ENCODE measurements around the gene TRAP1. TPM values are rescaled to one million over a fixed set of nuclear protein-coding genes. Genes with fewer than 3 reads are reported as not detected.
A peak's percentile ranks its signal among the peaks of the same experiment; 100 is the strongest.

TRAP1 gene
- polyA plus RNA-seq, 4 donors, result 25.5 to 89.2 (median 64.5) TPM

DNA sequence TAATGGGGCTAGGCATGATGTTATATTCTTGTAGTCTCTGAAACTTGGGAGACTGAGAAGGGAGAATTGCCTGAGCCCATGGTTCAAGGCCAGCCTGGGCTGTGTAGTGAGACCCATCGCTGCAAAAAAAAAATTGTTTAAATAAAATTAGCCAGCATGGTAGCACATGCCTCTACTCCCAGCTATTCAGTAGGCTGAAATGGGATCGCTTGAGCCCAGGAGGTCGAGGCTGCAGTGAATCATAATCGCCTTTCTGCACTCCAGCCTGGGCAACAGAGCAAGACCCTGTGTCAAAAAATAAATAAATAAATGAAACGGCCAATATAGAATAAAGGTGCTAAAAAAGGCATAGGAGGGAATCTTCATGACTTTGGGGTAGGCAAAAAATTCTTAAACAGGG is 92.0 kb downstream of the TRAP1 start:
- no peak overlapping the region for H3K4me3 ChIP-seq (ENCODE audit: low read depth in 1 of 3, low read length in 3 of 3)
- DNase-seq (no peak), FAIRE-seq (no peak)
- H3K9me3 ChIP-seq (ENCODE audit: control insufficient read depth in 2 of 2, insufficient read depth in 1 of 2, low read depth in 1 of 2, low read length in 1 of 2), result no peaks in the 10 kb centered on the region
- peak overlapping the region in 1 of 3 donors; percentile 60 for H3K27ac ChIP-seq (ENCODE audit: low read depth in 1 of 3, low read length in 2 of 3)
- peaks cover 0 to 3% (median 0%) of the 10 kb centered on the region in 3 donors for H3K36me3 ChIP-seq (ENCODE audit: control insufficient read depth in 3 of 3, insufficient read depth in 2 of 3, low read depth in 1 of 3, low read length in 3 of 3)
- 91 to 94% (median 91%) methylated on average over 5 of the region's 5 CpGs for WGBS, 3 donors
- H3K27me3 ChIP-seq (ENCODE audit: control insufficient read depth in 3 of 3, insufficient read depth in 3 of 3, low read length in 3 of 3), result no peaks in the 10 kb centered on the region
- no peaks in the 10 kb centered on the region for H3K4me1 ChIP-seq (ENCODE audit: control insufficient read depth in 3 of 3, insufficient read depth in 2 of 3, low read depth in 1 of 3, low read length in 2 of 3)

DNA sequence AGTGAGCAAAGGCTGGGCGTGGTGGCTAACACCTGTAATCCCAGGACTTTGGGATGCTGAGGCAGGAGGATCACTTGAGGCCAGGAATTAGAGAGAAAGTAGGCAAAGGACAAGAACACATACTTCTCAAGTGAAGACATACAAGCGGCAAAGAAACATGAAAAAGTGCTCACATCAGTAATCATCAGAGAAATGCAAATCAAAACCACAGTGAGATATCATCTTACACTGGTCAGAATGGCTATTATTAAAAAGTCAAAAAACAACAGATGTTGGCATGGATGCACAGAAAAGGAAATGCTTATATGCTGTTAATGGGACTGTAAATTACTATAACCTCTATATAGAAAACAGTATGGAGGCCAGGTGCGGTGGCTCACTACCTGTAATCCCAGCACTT is 93.7 kb downstream of the TRAP1 start:
- Histone ChIP-seq H3K9me3 (ENCODE audit: control insufficient read depth in 2 of 2, insufficient read depth in 1 of 2, low read depth in 1 of 2, low read length in 1 of 2) (no peaks in the 10 kb centered on the region), H3K4me3 (ENCODE audit: low read depth in 1 of 3, low read length in 3 of 3) (no peak overlapping the region), H3K27ac (ENCODE audit: low read depth in 1 of 3, low read length in 2 of 3) (no peak overlapping the region), H3K36me3 (ENCODE audit: control insufficient read depth in 3 of 3, insufficient read depth in 2 of 3, low read depth in 1 of 3, low read length in 3 of 3) (peaks cover 0 to 11% (median 0%) of the 10 kb centered on the region in 3 donors), H3K27me3 (ENCODE audit: control insufficient read depth in 3 of 3, insufficient read depth in 3 of 3, low read length in 3 of 3) (no peaks in the 10 kb centered on the region), H3K4me1 (ENCODE audit: control insufficient read depth in 3 of 3, insufficient read depth in 2 of 3, low read depth in 1 of 3, low read length in 2 of 3) (no peaks in the 10 kb centered on the region)
- no peak for DNase-seq
- 80 to 89% (median 83%) methylated on average over 3 of the region's 3 CpGs for WGBS, 3 donors
- FAIRE-seq, result no peak

DNA sequence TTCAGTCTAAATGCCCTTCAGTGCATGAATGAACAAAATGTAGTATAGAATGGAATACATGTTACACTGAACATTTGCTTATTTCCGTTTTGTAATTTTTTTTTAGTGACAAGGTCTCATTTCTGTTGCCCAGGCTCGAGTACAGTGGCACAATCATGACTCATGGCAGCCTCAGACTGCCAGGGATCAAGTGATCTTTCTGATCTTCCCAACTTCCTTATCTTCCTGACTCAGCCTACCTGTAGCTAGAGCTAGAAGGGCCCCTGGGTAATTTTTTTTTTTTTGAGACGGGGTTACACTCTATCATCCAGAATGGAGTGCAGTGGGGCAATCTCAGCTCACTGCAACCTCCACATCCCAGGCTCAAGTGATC is 98.6 kb downstream of the TRAP1 start:
- H3K4me1 ChIP-seq (ENCODE audit: control insufficient read depth in 3 of 3, insufficient read depth in 2 of 3, low read depth in 1 of 3, low read length in 2 of 3), result peaks cover 0 to 1% (median 0%) of the 10 kb centered on the region in 3 donors
- H3K4me3 ChIP-seq (ENCODE audit: low read depth in 1 of 3, low read length in 3 of 3), result no peak overlapping the region
- no peaks in the 10 kb centered on the region for H3K27me3 ChIP-seq (ENCODE audit: control insufficient read depth in 3 of 3, insufficient read depth in 3 of 3, low read length in 3 of 3)
- DNase-seq, result peak in 1 of 2 donors; percentile 66
- no peaks in the 10 kb centered on the region for H3K9me3 ChIP-seq (ENCODE audit: control insufficient read depth in 2 of 2, insufficient read depth in 1 of 2, low read depth in 1 of 2, low read length in 1 of 2)
- peaks cover 0 to 14% (median 2%) of the 10 kb centered on the region in 3 donors for H3K36me3 ChIP-seq (ENCODE audit: control insufficient read depth in 3 of 3, insufficient read depth in 2 of 3, low read depth in 1 of 3, low read length in 3 of 3)
- no peak overlapping the region for H3K27ac ChIP-seq (ENCODE audit: low read depth in 1 of 3, low read length in 2 of 3)
- 38 to 63% (median 40%) methylated on average over 3 of the region's 3 CpGs for WGBS, 3 donors
- FAIRE-seq, result no peak

DNA sequence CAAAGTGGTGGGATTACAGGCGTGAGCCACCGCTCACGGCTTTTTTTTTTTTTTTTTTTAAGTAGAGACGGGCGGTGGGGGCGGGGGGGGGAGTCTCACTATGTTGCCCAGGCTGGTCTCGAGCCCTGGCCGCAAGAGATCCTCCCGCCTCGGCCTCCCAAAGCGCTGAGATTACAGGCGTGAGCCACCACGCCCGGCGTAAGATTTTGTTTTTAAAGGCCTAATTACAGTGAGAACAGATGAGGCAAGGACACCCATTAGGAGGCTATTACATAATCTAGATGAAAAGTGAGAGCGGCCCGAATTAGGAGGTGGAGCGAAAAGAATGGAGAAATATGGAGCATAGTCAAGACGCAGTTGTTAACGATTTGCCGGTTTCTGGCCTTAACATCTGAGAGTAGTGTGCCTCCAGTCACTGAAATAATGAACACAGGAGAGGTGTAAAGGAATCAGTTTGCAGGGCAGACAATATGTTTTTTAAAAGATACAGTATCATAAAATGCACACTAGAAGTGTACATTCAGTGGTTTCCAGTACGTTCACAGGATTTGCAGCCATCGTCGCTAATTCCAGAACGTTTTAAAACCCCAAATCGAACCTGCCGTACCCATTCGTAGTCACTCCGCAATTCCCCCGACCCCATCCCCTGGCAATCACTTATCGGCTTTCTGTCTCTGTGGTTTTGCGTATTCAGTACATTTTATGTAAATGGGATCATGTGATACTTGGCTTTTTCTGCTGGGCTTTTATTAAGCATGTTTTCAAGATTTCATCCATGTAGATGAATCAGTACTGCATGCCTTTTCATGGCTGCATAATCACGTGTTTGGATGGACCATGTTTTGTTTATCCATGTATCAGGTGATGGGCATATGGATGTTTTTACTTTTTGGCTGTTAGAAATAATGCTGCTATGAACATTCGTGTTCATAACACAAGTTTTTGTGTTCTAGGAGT is 104.5 kb downstream of the TRAP1 start:
- H3K27ac ChIP-seq (ENCODE audit: low read depth in 1 of 3, low read length in 2 of 3), result no peak overlapping the region

DNA sequence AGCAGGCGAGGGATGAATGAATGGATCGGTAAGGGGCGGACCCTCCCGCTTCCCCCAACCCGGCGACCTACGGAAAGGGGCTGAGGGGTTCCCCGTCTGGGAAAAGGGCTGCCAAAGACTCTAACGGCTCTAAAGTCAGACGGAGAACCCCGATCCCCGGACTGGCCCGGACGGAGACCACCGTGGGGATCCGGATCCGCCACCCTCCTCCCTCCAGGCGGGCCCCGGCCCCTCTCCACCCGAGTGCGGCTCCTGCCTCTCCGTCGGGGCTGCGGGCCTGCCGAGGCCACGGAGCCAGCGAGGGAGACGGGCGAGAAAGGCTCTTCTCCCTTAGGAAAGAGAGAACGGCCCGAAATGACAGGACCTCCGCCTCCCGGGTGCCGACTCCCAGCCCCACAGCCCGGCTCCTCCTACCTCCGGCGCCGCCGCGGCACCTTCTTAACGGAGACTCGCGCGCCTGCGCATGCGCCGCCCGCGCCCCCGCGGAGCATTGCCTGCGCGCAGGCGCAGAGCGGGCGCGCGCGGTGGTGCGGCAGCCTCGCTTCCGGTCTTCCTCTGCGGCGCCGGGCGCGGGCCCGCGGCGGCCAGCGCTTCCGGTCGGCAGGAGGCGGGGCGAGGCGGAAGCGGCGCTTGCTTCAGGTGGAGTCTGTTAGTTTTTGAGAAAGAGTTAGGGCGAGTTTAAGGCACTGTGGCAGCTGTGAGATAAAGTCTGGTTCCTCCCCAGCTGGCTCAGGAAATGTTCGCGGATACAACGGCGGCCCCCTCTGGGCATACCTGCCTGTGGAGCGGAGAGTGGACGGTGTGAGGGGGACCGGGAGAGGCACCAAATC is 106.0 kb downstream of the TRAP1 start, which contains the start of gene SLX4:
Gene SLX4 (minus strand): TSS at position 461 of the 830 bp plus-strand sequence. CDS start 2,642 bp downstream, outside the sequence.
- FAIRE-seq (no peak), DNase-seq (peak; percentile 94 to 97)
- 0% methylated on average over 82 to 86 of the region's 86 CpGs for whole genome bisulfite sequencing, 3 donors
- no peaks in the 10 kb centered on the region for H3K27me3 ChIP-seq (ENCODE audit: control insufficient read depth in 3 of 3, insufficient read depth in 3 of 3, low read length in 3 of 3)
- H3K4me1 ChIP-seq (ENCODE audit: control insufficient read depth in 3 of 3, insufficient read depth in 2 of 3, low read depth in 1 of 3, low read length in 2 of 3), result peaks cover 0 to 19% (median 1%) of the 10 kb centered on the region in 3 donors
- peaks cover 0 to 10% (median 0%) of the 10 kb centered on the region in 3 donors for H3K36me3 ChIP-seq (ENCODE audit: control insufficient read depth in 3 of 3, insufficient read depth in 2 of 3, low read depth in 1 of 3, low read length in 3 of 3)
- H3K27ac ChIP-seq (ENCODE audit: low read depth in 1 of 3, low read length in 2 of 3), result peak within 1 kb of the TSS; percentile 84 to 91 (median 85)
- peak within 1 kb of the TSS; percentile 93 to 98 (median 97) for H3K4me3 ChIP-seq (ENCODE audit: low read depth in 1 of 3, low read length in 3 of 3)
- no peaks in the 10 kb centered on the region for H3K9me3 ChIP-seq (ENCODE audit: control insufficient read depth in 2 of 2, insufficient read depth in 1 of 2, low read depth in 1 of 2, low read length in 1 of 2)

More for the DNA sequence above, 104.5 kb downstream of the TRAP1 start:
- H3K27me3 ChIP-seq (ENCODE audit: control insufficient read depth in 3 of 3, insufficient read depth in 3 of 3, low read length in 3 of 3), result no peaks in the 10 kb centered on the region
- 67 to 77% (median 68%) methylated on average over 34 of the region's 34 CpGs for WGBS, 3 donors
- DNase-seq (no peak), FAIRE-seq (no peak)
- peaks cover 0 to 8% (median 2%) of the 10 kb centered on the region in 3 donors for H3K36me3 ChIP-seq (ENCODE audit: control insufficient read depth in 3 of 3, insufficient read depth in 2 of 3, low read depth in 1 of 3, low read length in 3 of 3)
- H3K9me3 ChIP-seq (ENCODE audit: control insufficient read depth in 2 of 2, insufficient read depth in 1 of 2, low read depth in 1 of 2, low read length in 1 of 2), result no peaks in the 10 kb centered on the region
- peaks cover 0 to 19% (median 1%) of the 10 kb centered on the region in 3 donors for H3K4me1 ChIP-seq (ENCODE audit: control insufficient read depth in 3 of 3, insufficient read depth in 2 of 3, low read depth in 1 of 3, low read length in 2 of 3)
- H3K4me3 ChIP-seq (ENCODE audit: low read depth in 1 of 3, low read length in 3 of 3), result peak overlapping the region; percentile 77 to 98 (median 97)

DNA sequence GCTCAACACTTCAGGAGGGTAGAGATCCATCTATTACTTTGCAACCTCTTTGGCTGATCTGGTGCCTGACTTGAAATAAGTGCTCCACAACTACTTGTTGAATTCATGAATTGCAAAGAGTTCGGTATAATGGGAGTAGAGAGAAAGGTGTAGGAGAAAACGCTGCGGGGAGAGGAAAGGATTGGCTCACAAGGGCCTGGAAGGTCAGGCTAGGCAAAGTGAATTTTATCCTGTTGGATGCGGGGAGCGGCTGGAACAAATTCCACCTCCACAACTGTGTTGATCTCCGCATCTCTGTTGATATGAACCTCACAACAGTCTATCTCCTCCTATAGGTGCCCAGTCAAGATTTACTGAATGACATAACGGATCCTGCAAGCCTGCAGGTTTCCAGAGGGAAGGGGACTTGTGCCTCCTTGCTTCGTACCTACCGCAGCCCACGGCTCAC is 106.6 kb downstream of the TRAP1 start:
- Histone ChIP-seq H3K36me3 (ENCODE audit: control insufficient read depth in 3 of 3, insufficient read depth in 2 of 3, low read depth in 1 of 3, low read length in 3 of 3) (peaks cover 0 to 14% (median 0%) of the 10 kb centered on the region in 3 donors), H3K4me3 (ENCODE audit: low read depth in 1 of 3, low read length in 3 of 3) (peak overlapping the region; percentile 91 to 98 (median 93)), H3K9me3 (ENCODE audit: control insufficient read depth in 2 of 2, insufficient read depth in 1 of 2, low read depth in 1 of 2, low read length in 1 of 2) (no peaks in the 10 kb centered on the region), H3K27me3 (ENCODE audit: control insufficient read depth in 3 of 3, insufficient read depth in 3 of 3, low read length in 3 of 3) (no peaks in the 10 kb centered on the region), H3K27ac (ENCODE audit: low read depth in 1 of 3, low read length in 2 of 3) (peak overlapping the region; percentile 84 to 91 (median 85)), H3K4me1 (ENCODE audit: control insufficient read depth in 3 of 3, insufficient read depth in 2 of 3, low read depth in 1 of 3, low read length in 2 of 3) (peaks cover 0 to 19% (median 1%) of the 10 kb centered on the region in 3 donors)
- DNase-seq (peak in 1 of 2 donors; percentile 50), FAIRE-seq (no peak)
- 0 to 4% (median 4%) methylated on average over 10 of the region's 10 CpGs for WGBS, 3 donors

DNA sequence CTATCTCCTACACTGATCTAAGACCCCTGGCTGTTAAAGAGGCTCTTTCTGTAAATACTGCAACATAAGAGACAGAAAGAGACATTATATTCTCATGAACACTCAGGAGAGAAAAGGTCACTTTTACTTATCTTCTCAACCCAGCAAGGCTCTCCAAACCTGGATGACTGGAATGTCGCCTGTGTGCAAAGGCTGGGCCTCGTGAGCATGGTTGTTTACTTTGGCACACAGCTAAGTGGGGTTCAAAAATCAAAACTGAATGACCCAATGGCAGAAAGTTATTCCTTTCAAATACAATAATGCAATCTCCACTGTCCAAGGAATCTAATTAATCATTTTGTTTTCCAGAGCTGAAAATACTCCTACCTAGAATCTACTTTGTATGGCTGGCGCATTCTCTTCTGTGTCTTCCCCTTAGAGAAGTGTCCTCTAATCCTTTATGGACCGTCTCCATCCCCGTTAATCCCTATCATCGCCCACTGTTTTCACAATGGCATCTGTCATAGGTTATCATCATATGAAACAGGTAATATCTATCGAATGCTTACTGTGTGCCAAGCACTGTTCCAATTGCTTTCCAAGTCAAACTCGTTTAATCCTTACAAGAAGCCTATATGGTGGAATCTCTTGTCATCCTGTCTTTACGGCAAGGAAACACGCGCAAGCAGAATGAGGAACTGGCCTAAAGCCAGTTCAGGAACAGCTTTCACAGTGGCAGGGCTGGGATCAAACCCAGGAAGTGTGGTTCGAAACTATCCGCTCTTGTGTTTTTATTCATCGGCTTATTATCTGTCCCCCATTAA is 107.2 kb downstream of the TRAP1 start:
- peaks cover 0 to 14% (median 0%) of the 10 kb centered on the region in 3 donors for H3K36me3 ChIP-seq (ENCODE audit: control insufficient read depth in 3 of 3, insufficient read depth in 2 of 3, low read depth in 1 of 3, low read length in 3 of 3)
- peak overlapping the region in 2 of 3 donors; percentile 84 to 85 for H3K27ac ChIP-seq (ENCODE audit: low read depth in 1 of 3, low read length in 2 of 3)
- H3K9me3 ChIP-seq (ENCODE audit: control insufficient read depth in 2 of 2, insufficient read depth in 1 of 2, low read depth in 1 of 2, low read length in 1 of 2), result no peaks in the 10 kb centered on the region
- peaks cover 0 to 19% (median under 1%) of the 10 kb centered on the region in 3 donors for H3K4me1 ChIP-seq (ENCODE audit: control insufficient read depth in 3 of 3, insufficient read depth in 2 of 3, low read depth in 1 of 3, low read length in 2 of 3)
- H3K4me3 ChIP-seq (ENCODE audit: low read depth in 1 of 3, low read length in 3 of 3), result peak overlapping the region; percentile 91 to 98 (median 93)
- WGBS, 3 donors, result 20 to 44% (median 31%) methylated on average over 14 of the region's 14 CpGs
- DNase-seq (peak; percentile 66 to 82), FAIRE-seq (no peak)
- H3K27me3 ChIP-seq (ENCODE audit: control insufficient read depth in 3 of 3, insufficient read depth in 3 of 3, low read length in 3 of 3), result no peaks in the 10 kb centered on the region
